ENCODE data around the gene EXOC3L2. TPM values are rescaled to one million over a fixed set of nuclear protein-coding genes. Genes with fewer than 3 reads are reported as not detected.

EXOC3L2 gene
- total RNA-seq, 2 donors from 2014 or later, result 2.2 to 2.4 TPM

DNA sequence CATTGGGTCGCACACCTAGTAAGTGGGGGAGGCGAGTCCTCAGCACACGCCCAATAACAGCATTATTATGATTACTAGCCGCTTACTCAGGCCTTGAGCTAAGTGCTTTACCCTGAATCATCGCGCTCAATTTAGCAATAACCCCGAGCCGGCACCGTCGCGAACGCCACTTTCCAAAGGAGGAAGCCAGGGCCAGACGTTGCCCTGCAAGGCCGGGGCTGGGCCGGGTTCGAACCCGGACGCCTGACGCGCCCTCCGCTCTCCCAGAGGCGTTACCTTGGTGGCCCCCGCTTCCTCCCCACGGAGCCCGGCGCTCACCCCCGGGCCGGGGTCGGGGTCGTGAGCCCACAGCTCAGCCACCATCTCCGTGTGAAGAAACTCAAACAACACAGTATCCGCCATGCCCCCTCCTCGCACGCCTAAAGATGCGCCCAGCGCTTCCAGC is 67.4 kb downstream of the EXOC3L2 start, which contains the start of gene TRAPPC6A:
Gene TRAPPC6A (minus strand): TSS at position 421 of the 445 bp plus-strand sequence. CDS start 19 bp downstream, at position 402.
- no peak for DNase-seq (ENCODE audit: low spot score)
- Histone ChIP-seq H3K4me3 (peak within 1 kb of the TSS; percentile 91), H3K9me3 (no peaks in the 10 kb centered on the region), H3K36me3 (peaks cover 8% of the 10 kb centered on the region), H3K27ac (peak within 1 kb of the TSS; percentile 86 to 97), H3K4me1 (ENCODE audit: control insufficient read depth in 1 of 2, low read depth in 2 of 2) (peaks cover 26 to 32% of the 10 kb centered on the region in 2 donors), H3K27me3 (replicated peaks; ENCODE audit: insufficient read depth) (no peaks in the 10 kb centered on the region)
- ATAC-seq (ENCODE audit: insufficient number of reproducible peaks, low FRiP score, low read depth), result no peak
- no peak for TF ChIP-seq CTCF (IDR thresholded peaks at IDR 0.05)

DNA sequence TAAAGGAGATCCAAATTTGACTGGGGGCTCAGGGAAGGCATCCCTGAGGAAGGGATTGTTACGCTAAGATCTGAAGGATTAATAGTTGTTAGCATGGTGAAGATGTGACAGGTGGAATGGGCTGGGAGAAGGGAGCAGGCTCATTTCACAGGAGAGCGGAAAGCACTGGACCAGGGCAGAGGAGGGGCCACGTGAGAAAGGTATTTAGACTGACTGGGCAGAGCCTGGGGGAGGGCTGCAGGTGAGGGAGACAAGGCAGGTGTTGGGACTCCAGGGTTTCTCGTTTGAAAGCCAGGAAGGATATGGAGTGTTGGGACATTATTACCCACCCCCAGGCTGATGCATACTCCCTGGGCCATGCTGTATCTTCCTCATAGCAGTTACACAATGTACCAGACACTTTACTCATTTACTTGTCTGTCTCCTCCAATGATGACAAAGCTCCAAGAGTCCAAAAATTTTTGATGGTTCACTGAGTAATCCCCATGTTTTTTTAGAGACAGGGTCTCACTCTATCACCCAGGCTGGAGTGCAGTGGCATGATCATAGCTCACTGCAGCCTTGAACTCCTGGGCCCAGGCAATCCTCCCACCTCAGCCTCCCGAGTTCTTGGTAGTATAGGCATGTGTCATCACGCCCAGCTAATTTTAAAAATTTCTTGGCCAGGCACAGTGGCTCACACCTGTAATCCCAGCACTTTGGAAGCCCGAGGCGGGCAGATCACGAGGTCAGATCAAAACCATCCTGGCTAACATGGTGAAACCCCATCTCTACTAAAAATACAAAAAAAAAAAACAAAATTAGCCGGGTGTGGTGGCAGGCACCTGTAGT is 69.5 kb downstream of the EXOC3L2 start:
- Histone ChIP-seq H3K27me3 (replicated peaks; ENCODE audit: insufficient read depth) (no peaks in the 10 kb centered on the region), H3K4me3 (no peak overlapping the region), H3K36me3 (no peaks in the 10 kb centered on the region), H3K27ac (no peak overlapping the region), H3K4me1 (ENCODE audit: control insufficient read depth in 1 of 2, low read depth in 2 of 2) (peaks cover 16 to 26% of the 10 kb centered on the region in 2 donors), H3K9me3 (no peaks in the 10 kb centered on the region)
- DNase-seq (ENCODE audit: low spot score), result no peak
- ATAC-seq (ENCODE audit: insufficient number of reproducible peaks, low FRiP score, low read depth), result no peak
- no peak for TF ChIP-seq CTCF (IDR thresholded peaks at IDR 0.05)

DNA sequence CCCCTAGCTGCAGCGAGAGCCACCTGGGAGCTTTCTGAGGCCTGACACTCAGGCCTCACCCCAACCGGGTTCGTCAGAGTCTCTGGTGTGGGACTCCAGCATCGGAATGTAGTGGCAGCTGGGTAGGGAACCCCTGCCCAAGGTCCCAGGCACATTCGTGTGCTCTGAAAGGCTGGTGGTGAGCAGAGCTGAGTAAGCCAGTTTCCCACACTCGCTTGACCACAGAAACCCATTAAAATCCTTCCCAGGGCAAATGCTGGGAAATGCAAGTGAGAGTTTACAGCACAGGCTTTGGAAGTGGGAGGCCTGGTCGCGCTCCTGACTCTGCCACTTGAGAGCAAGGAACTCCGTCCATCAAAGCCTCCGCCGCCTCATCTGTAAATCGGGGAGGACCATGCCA is 71.4 kb downstream of the EXOC3L2 start:
- no peak for TF ChIP-seq CTCF (IDR thresholded peaks at IDR 0.05)

DNA sequence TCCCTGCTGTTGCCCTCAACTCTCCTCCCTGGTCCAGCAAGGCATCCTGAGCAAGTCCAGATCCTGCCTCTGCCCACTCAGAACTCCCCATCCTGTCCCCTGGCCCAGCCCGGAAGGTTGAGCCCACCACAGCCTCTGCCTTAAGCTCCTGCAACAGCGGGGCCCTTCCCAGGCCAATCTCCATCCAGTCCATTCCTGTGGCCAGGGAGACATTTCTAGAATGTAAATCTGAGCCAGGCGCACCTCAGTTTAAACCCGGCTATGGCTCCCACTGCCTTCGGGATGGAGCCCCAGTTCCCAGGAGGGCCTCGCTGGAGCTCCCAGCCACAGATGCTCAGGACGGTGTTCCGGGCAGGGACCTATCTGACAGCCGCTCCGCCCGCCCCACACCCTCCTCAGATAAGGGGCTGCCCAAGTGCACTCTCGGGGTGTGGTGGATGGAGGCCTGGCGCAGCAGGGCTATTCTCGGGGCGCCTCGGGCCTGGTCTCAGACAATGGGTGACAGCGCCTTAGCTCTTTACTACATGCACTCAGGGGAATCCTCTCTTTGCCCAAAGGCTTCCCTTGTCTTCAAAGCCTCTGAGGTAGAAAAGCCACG is 72.5 kb downstream of the EXOC3L2 start:
- TF ChIP-seq CTCF (IDR thresholded peaks at IDR 0.05), result no peak
- Histone ChIP-seq H3K4me3 (no peak overlapping the region), H3K36me3 (no peaks in the 10 kb centered on the region), H3K27me3 (replicated peaks; ENCODE audit: insufficient read depth) (no peaks in the 10 kb centered on the region), H3K9me3 (no peaks in the 10 kb centered on the region), H3K27ac (no peak overlapping the region), H3K4me1 (ENCODE audit: control insufficient read depth in 1 of 2, low read depth in 2 of 2) (peaks cover 7 to 8% of the 10 kb centered on the region in 2 donors)
- ATAC-seq (ENCODE audit: insufficient number of reproducible peaks, low FRiP score, low read depth) (no peak), DNase-seq (ENCODE audit: low spot score) (no peak)

More for the DNA sequence above, 71.4 kb downstream of the EXOC3L2 start:
- Histone ChIP-seq H3K27me3 (replicated peaks; ENCODE audit: insufficient read depth) (no peaks in the 10 kb centered on the region), H3K4me3 (no peak overlapping the region), H3K36me3 (no peaks in the 10 kb centered on the region), H3K9me3 (no peaks in the 10 kb centered on the region), H3K27ac (no peak overlapping the region), H3K4me1 (ENCODE audit: control insufficient read depth in 1 of 2, low read depth in 2 of 2) (peaks cover 7 to 8% of the 10 kb centered on the region in 2 donors)
- ATAC-seq (ENCODE audit: insufficient number of reproducible peaks, low FRiP score, low read depth) (no peak), DNase-seq (ENCODE audit: low spot score) (no peak)

GRCh38 chr19:45172173-45172572 is 73.0 kb downstream of the EXOC3L2 start:
- ATAC-seq (ENCODE audit: insufficient number of reproducible peaks, low FRiP score, low read depth), result no peak
- H3K27ac ChIP-seq, result no peak overlapping the region
- TF ChIP-seq CTCF (IDR thresholded peaks at IDR 0.05), result no peak

More at GRCh38 chr19:45172173-45172572, 73.0 kb downstream of the EXOC3L2 start:
- H3K4me3 ChIP-seq, result no peak overlapping the region
- DNase-seq (ENCODE audit: low spot score), result no peak
- H3K27me3 ChIP-seq (replicated peaks; ENCODE audit: insufficient read depth), result no peaks in the 10 kb centered on the region
- no peaks in the 10 kb centered on the region for H3K9me3 ChIP-seq
- H3K36me3 ChIP-seq, result no peaks in the 10 kb centered on the region
- H3K4me1 ChIP-seq (ENCODE audit: control insufficient read depth in 1 of 2, low read depth in 2 of 2), result peaks cover 3% of the 10 kb centered on the region in 2 donors
